HEK293 (cell line): ENCODE measurements around the gene HCAR3.

Experiments used
- ZBTB17 ChIP-seq: fragments of 450-650 bp; formaldehyde crosslinking; IDR thresholded peaks from 2 replicates; pipeline ENCODE4 v1.5.1; 2016; ENCODE audit warnings: missing biosample characterization, missing genetic modification characterization
- ZNF391 ChIP-seq: fragments of 450-650 bp; formaldehyde crosslinking; IDR thresholded peaks from 2 replicates; pipeline ENCODE4 v1.5.1; 2016; ENCODE audit warnings: low read depth, missing biosample characterization, missing genetic modification characterization, borderline replicate concordance

- peak; percentile 21; the same call in 1 of the 2 replicates for TF ChIP-seq ZBTB17 (tag by site-specific recombination)
- TF ChIP-seq ZNF391 (tag by site-specific recombination): no peak
Measured at GRCh38 chr12:122753319-122753650, 36.7 kb upstream of the HCAR3 start.
